Breast epithelium (tissue), 4 donors: ENCODE data around the gene COPS7B. TPM values are rescaled to one million over a fixed set of nuclear protein-coding genes. Genes with fewer than 3 reads are reported as not detected.
A peak's percentile ranks its signal among the peaks of the same experiment; 100 is the strongest.

ENCODE experiments used
- DNase-seq, 2 donors: peaks; one replicate each; pipeline ENCODE4 v3.0.0-alpha.2; 2019; ENCODE audit warnings: low spot score in 2 of 2
- H3K27ac ChIP-seq, 2 donors: fragments of 200-600 bp; sonication (generic) in 1 of 2; one replicate each; pipeline ENCODE4 v1.5.1; 2016 to 2019; ENCODE audit warnings: mild to moderate bottlenecking in 1 of 2
- H3K27me3 ChIP-seq, 2 donors: fragments of 200-600 bp; sonication (generic) in 1 of 2; one replicate each; pipeline versions ENCODE4 v1.5.1 to v1.6.0; 2017 to 2019; ENCODE audit warnings: control low read depth in 1 of 2, mild to moderate bottlenecking in 1 of 2
- H3K36me3 ChIP-seq: fragments of 200-600 bp; one replicate; pipeline ENCODE4 v1.5.1; 2019
- H3K4me1 ChIP-seq, 2 donors: fragments of 200-600 bp; sonication (generic); one replicate each; pipeline ENCODE4 v1.5.1; 2016 to 2019; ENCODE audit warnings: control low read depth in 1 of 2
- H3K4me3 ChIP-seq, 3 donors: fragments of 200-600 bp; sonication (generic); 1 replicate in 2 of 3; 2 replicates in 1 of 3; pipeline ENCODE4 v1.5.1; 2016 to 2019; ENCODE audit warnings: mild to moderate bottlenecking in 3 of 3, moderate library complexity in 2 of 3
- H3K9me3 ChIP-seq, 2 donors: fragments of 200-600 bp; sonication (generic) in 1 of 2; one replicate each; pipeline ENCODE4 v1.5.1; 2016 to 2019; ENCODE audit warnings: control low read depth in 1 of 2
- POLR2A ChIP-seq: fragments of 450-650 bp; IDR thresholded peaks from one replicate; pipeline ENCODE4 v1.6.1; 2016; ENCODE audit warnings: antibody characterized with exemption, mild to moderate bottlenecking, moderate library complexity
- POLR2AphosphoS5 ChIP-seq, 3 donors: sonication (generic); formaldehyde crosslinking; IDR thresholded peaks; one replicate each; pipeline ENCODE4 v1.6.1; 2017; ENCODE audit warnings: antibody characterized with exemption in 3 of 3
- intact Hi-C: fragments of 100-400 bp; cut with DNase I; formaldehyde crosslinking; loops from one replicate; pipeline ENCODE4 v1.15.1; 2023; ENCODE audit warnings: low total_unique reads
- total RNA-seq, 3 donors: library from RNA; depleted of rRNA; stranded (reverse); fragments of >200 nt; gene quantifications; one replicate each; pipeline ENCODE4 v1.1.0, GENCODE V29; 2016
- TF ChIP-seq, protein P1 (sequence below), 3 donors: fragments of 450-650 bp; IDR thresholded peaks; one replicate each; pipeline ENCODE4 v1.5.1; 2016 to 2017; ENCODE audit warnings: antibody characterized with exemption in 3 of 3, mild to moderate bottlenecking in 3 of 3, moderate library complexity in 3 of 3

The COPS7B gene
- total RNA-seq, 3 donors from 2014 or later: 19.8 to 39.8 (median 32.1) TPM

DNA sequence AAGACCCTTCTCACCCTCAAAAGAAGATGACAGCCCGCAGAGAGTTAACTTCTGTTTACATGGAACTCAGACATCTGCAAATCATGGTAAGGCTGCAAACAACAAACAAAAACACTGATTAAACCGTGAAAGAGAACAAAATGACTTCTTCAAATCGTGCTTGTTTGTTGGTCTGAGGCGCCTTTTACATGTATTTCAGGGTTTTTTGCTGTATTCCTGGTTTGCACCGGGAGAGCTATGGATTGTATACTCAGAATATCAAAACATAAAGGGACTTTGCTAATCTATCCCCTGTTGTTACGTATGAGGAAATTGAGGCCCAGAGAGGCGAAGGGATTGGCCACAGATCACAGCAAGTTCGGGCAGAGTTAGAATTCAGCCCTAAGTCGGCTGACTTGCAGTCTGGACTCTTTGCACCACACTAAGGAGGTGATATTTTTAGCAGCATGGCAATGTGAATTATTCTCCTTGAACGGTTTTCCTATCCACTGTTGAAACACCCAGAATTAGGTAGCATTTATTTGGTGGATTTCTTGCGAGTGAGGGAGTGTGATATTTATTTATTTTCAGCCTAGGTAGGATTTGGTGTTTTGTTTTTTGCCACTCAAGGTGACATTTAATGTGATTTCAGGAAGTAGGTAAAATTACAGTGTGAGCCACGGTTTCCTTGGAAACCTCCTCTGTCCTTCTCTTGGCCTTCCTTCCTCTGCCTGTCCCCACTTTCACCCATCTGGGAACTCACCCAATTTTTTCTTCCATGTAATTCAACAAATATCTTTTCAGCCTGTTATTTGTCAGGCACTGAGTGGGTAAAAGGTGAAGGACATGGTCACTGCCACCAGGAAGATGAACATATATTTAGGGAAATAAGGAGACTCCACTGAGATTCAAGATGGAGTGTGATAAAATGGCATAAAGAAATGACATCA, 4.2 kb upstream of the COPS7B start:
- DNase-seq: no peak
- Histone ChIP-seq H3K27me3 (no peaks in the 10 kb centered on the region), H3K27ac (peak overlapping the region; percentile 83 to 86), H3K36me3 (no peaks in the 10 kb centered on the region), H3K4me1 (peaks cover 2 to 22% of the 10 kb centered on the region in 2 donors), H3K4me3 (peak overlapping the region; percentile 83 to 91 (median 87)), H3K9me3 (no peaks in the 10 kb centered on the region)
- intact Hi-C loops: no loop called here
- TF ChIP-seq POLR2A: no peak
- TF ChIP-seq POLR2AphosphoS5 (IDR thresholded peaks at IDR 0.05): no peak
- TF ChIP-seq, protein P1, sequence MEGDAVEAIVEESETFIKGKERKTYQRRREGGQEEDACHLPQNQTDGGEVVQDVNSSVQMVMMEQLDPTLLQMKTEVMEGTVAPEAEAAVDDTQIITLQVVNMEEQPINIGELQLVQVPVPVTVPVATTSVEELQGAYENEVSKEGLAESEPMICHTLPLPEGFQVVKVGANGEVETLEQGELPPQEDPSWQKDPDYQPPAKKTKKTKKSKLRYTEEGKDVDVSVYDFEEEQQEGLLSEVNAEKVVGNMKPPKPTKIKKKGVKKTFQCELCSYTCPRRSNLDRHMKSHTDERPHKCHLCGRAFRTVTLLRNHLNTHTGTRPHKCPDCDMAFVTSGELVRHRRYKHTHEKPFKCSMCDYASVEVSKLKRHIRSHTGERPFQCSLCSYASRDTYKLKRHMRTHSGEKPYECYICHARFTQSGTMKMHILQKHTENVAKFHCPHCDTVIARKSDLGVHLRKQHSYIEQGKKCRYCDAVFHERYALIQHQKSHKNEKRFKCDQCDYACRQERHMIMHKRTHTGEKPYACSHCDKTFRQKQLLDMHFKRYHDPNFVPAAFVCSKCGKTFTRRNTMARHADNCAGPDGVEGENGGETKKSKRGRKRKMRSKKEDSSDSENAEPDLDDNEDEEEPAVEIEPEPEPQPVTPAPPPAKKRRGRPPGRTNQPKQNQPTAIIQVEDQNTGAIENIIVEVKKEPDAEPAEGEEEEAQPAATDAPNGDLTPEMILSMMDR (IDR thresholded peaks at IDR 0.05): no peak

DNA sequence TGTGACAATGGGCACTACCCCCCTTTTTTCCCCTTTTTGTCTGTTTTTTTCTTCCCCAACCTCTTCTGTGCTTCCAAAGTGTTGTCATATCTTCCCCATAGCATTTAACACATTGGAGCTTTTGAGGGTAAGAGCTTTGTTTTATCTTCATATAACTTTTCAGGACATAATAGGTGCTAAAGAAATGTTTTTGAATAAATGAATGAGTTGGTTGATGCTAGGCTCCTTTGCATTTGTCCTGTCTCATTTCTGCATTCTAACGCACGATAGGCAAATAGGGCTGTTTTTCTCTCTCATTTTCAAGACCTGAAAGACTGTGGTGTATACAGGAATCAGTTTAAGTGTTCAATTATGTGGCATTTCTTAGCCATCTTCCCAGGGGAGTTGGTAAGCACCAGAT, 832 bp upstream of the COPS7B start:
- H3K4me3 ChIP-seq: peak overlapping the region in 2 of 3 donors; percentile 99 to 100

DNA sequence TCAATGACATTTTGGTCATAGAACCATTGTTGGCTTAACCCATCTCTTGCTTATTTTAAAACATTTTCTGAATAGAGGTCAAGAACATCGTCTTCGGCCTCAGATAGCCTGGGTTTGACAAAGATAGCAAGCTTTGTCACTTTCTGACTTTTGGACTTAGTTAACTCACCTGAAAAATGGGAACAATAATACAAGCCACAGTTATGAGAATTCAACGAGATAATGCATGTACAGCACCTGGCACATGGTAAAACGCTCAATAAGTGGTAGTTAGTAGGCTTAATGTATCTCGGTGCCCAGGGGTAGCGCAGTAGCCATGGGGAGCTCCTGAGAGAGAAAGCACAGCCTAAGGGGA, 446 bp upstream of the COPS7B start:
- Histone ChIP-seq H3K27me3 (no peaks in the 10 kb centered on the region), H3K4me3 (peak overlapping the region; percentile 76 to 100 (median 99)), H3K27ac (peak overlapping the region; percentile 70 to 78), H3K36me3 (no peaks in the 10 kb centered on the region), H3K4me1 (peaks cover 2 to 22% of the 10 kb centered on the region in 2 donors), H3K9me3 (no peaks in the 10 kb centered on the region)
- intact Hi-C loops: no loop called here
- DNase-seq: no peak
- TF ChIP-seq POLR2AphosphoS5 (IDR thresholded peaks at IDR 0.05) (no peak), POLR2A (no peak)
- TF ChIP-seq, protein P1 (IDR thresholded peaks at IDR 0.05): no peak

More for the DNA sequence above, 832 bp upstream of the COPS7B start:
- no peak for TF ChIP-seq POLR2A
- TF ChIP-seq POLR2AphosphoS5 (IDR thresholded peaks at IDR 0.05): no peak
- TF ChIP-seq, protein P1 (IDR thresholded peaks at IDR 0.05): no peak
- Histone ChIP-seq H3K9me3 (no peaks in the 10 kb centered on the region), H3K27me3 (no peaks in the 10 kb centered on the region), H3K4me1 (peaks cover 2 to 22% of the 10 kb centered on the region in 2 donors), H3K27ac (no peak overlapping the region), H3K36me3 (no peaks in the 10 kb centered on the region)
- intact Hi-C loops: no loop called here
- no peak for DNase-seq

DNA sequence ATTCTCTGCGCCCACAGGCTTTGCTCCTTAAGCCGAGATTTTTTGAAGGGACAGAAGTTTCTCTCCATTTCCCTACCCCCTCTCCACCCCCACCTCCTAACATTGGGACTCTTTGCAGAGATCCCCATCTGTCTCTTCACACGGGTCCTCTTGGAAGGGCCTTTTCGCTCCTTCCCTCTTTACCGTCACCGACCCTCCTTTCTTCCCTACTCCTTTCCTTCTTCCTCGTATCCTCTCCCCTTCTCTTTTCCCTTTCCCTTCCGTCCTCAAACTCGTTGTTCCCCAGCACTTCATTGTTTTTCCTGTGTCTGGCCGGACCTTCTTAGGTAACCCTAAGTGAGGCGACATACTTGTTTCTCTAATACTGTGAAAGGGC, 660 bp downstream of the COPS7B start:
- no peaks in the 10 kb centered on the region for H3K27me3 ChIP-seq
- peak overlapping the region; percentile 76 to 100 (median 99) for H3K4me3 ChIP-seq
- no peaks in the 10 kb centered on the region for H3K9me3 ChIP-seq
- DNase-seq: no peak
- H3K36me3 ChIP-seq: no peaks in the 10 kb centered on the region
- H3K4me1 ChIP-seq: peaks cover 2 to 22% of the 10 kb centered on the region in 2 donors
- H3K27ac ChIP-seq: no peak overlapping the region
- no peak for TF ChIP-seq POLR2A
- TF ChIP-seq POLR2AphosphoS5 (IDR thresholded peaks at IDR 0.05): no peak
- TF ChIP-seq, protein P1 (IDR thresholded peaks at IDR 0.05): no peak
- intact Hi-C loops: no loop called here

DNA sequence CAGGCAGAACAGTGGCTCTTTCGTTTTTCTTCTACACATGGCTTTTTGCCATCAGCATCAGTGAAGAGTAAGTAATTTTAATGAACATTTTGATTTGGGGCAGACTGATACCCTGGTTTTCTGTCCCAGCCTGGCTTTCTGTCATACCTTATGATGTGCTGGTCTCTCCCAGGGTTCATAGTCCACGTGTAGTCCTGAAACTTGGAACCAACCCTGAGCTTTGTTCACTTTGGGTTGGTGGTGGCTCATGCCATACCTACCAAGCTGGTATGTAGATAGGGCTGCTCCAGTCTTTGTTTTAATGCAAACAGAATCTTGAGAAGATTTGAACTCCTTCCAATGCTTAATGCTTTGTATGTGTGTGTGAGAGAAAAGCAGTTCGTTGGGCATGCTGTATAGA, 4.9 kb downstream of the COPS7B start:
- Histone ChIP-seq H3K36me3 (no peaks in the 10 kb centered on the region), H3K27me3 (no peaks in the 10 kb centered on the region), H3K9me3 (no peaks in the 10 kb centered on the region), H3K4me1 (peaks cover 2 to 12% of the 10 kb centered on the region in 2 donors), H3K27ac (no peak overlapping the region), H3K4me3 (no peak overlapping the region)
- TF ChIP-seq POLR2AphosphoS5 (IDR thresholded peaks at IDR 0.05) (no peak), POLR2A (no peak)
- TF ChIP-seq, protein P1 (IDR thresholded peaks at IDR 0.05): no peak
- intact Hi-C loops: no loop called here
- DNase-seq: no peak
